IMR-90 (cell line): ENCODE measurements around the gene KRTAP1-5. TPM values are rescaled to one million over a fixed set of nuclear protein-coding genes. Genes with fewer than 3 reads are reported as not detected.
A peak's percentile ranks its signal among the peaks of the same experiment; 100 is the strongest.

Source experiments
- ATAC-seq: fragments of 200-7000 bp; cut with Tn5 transposase; 2 replicates; pipeline ENCODE4 v1.9.1; 2020; ENCODE audit warnings: low read depth, mild to moderate bottlenecking, moderate library complexity
- BruUV-seq: library from RNA; stranded (reverse); fragments of 400-500 nt; replicated peaks from 2 replicates; lab custom pipeline; 2021; lab: Mats Ljungman, UMichigan
- CTCF ChIA-PET: fragments of 300-600 bp; formaldehyde crosslinking; extraction: SDS; loops from one replicate; lab custom pipeline; 2021; ENCODE audit warnings: antibody characterized with exemption; lab: Yijun Ruan, JAX
- POLR2A ChIA-PET: fragments of 300-600 bp; sonication (Branson Sonifier 250); formaldehyde crosslinking; loops from one replicate; lab custom pipeline; 2022; ENCODE audit warnings: antibody characterized with exemption; ENCODE audit not compliant: unreplicated experiment; lab: Charles Lee
- DNase-seq: peaks from one replicate; pipeline ENCODE4 v3.0.0; 2013
- H2AFZ ChIP-seq: replicated peaks from 2 replicates; pipeline ENCODE3; 2013; ENCODE audit warnings: low read length, mild to moderate bottlenecking; ENCODE audit not compliant: poor library complexity
- H2AK5ac ChIP-seq: 2 replicates; pipeline ENCODE4 v1.6.1; 2013; ENCODE audit warnings: low read depth, low read length, inconsistent platforms
- H2AK9ac ChIP-seq: replicated peaks from 2 replicates; pipeline ENCODE3; 2013; ENCODE audit warnings: mild to moderate bottlenecking, low read depth, low read length, moderate library complexity; ENCODE audit not compliant: poor library complexity
- H2BK120ac ChIP-seq: 2 replicates; pipeline ENCODE4 v1.6.1; 2013; ENCODE audit warnings: low read depth, low read length, inconsistent platforms
- H2BK15ac ChIP-seq: 3 replicates; pipeline ENCODE4 v1.6.1; 2013; ENCODE audit warnings: low read depth, low read length, inconsistent platforms
- H2BK20ac ChIP-seq: 2 replicates; pipeline ENCODE4 v1.6.1; 2013; ENCODE audit warnings: low read depth, mild to moderate bottlenecking, inconsistent platforms, low read length, moderate library complexity
- H2BK5ac ChIP-seq: 2 replicates; pipeline ENCODE4 v1.6.1; 2013; ENCODE audit warnings: mild to moderate bottlenecking, low read depth, low read length, inconsistent platforms; ENCODE audit not compliant: poor library complexity, severe bottlenecking
- H3K14ac ChIP-seq: replicated peaks from 2 replicates; pipeline ENCODE4 v1.6.1; 2013; ENCODE audit warnings: low read depth, low read length, inconsistent platforms
- H3K18ac ChIP-seq: 2 replicates; pipeline ENCODE4 v1.6.1; 2013; ENCODE audit warnings: low read depth, low read length, control low read depth
- H3K23ac ChIP-seq: 2 replicates; pipeline ENCODE4 v1.6.1; 2013; ENCODE audit warnings: low read depth, low read length, inconsistent platforms
- H3K27ac ChIP-seq: 2 replicates; pipeline ENCODE4 v1.5.1; 2013; ENCODE audit warnings: mild to moderate bottlenecking, control low read depth, low read length; ENCODE audit not compliant: insufficient read depth
- H3K27me3 ChIP-seq: 2 replicates; pipeline ENCODE4 v1.6.1; 2013; ENCODE audit warnings: low read length; ENCODE audit not compliant: control insufficient read depth, insufficient read depth
- H3K36me3 ChIP-seq: 2 replicates; pipeline ENCODE4 v1.6.1; 2013; ENCODE audit warnings: low read length, mixed read lengths; ENCODE audit not compliant: control insufficient read depth, insufficient read depth
- H3K4ac ChIP-seq: 2 replicates; pipeline ENCODE4 v1.6.1; 2013; ENCODE audit warnings: low read depth, low read length, inconsistent platforms
- H3K4me1 ChIP-seq: 2 replicates; pipeline ENCODE4 v1.6.1; 2013; ENCODE audit warnings: low read length, mixed read lengths; ENCODE audit not compliant: control insufficient read depth, insufficient read depth
- H3K4me2 ChIP-seq: 2 replicates; pipeline ENCODE4 v1.6.1; 2013; ENCODE audit warnings: low read depth, mild to moderate bottlenecking, control low read depth, low read length, moderate library complexity
- H3K4me3 ChIP-seq: 2 replicates; pipeline ENCODE4 v1.5.1; 2013; ENCODE audit warnings: low read depth, mild to moderate bottlenecking, control low read depth, low read length, moderate library complexity; ENCODE audit not compliant: insufficient read depth
- H3K56ac ChIP-seq: 2 replicates; pipeline ENCODE4 v1.6.1; 2013; ENCODE audit warnings: low read length, inconsistent platforms; ENCODE audit not compliant: insufficient read depth; ENCODE audit errors: extremely low read depth
- H3K79me1 ChIP-seq, 2 experiments: 2 replicates each; pipeline ENCODE4 v1.6.1; 2013; ENCODE audit warnings: low read length in 2 of 2, inconsistent platforms in 1 of 2, low read depth in 1 of 2
- H3K9ac ChIP-seq: 2 replicates; pipeline ENCODE4 v1.6.1; 2013; ENCODE audit warnings: low read depth, low read length, control low read depth
- H3K9me1 ChIP-seq: 2 replicates; pipeline ENCODE4 v1.6.1; 2013; ENCODE audit warnings: low read length, inconsistent platforms; ENCODE audit not compliant: insufficient read depth
- H3K9me3 ChIP-seq: 2 replicates; pipeline ENCODE4 v1.6.1; 2013; ENCODE audit warnings: low read length; ENCODE audit not compliant: control insufficient read depth, insufficient read depth
- H4K20me1 ChIP-seq: 2 replicates; pipeline ENCODE4 v1.6.1; 2013; ENCODE audit warnings: low read length, inconsistent platforms; ENCODE audit not compliant: insufficient read depth
- H4K5ac ChIP-seq: 2 replicates; pipeline ENCODE4 v1.6.1; 2013; ENCODE audit warnings: mild to moderate bottlenecking, low read depth, low read length, control low read depth
- H4K8ac ChIP-seq, 2 experiments: 2 replicates each; pipeline ENCODE4 v1.6.1; 2013; ENCODE audit warnings: low read depth in 2 of 2, low read length in 2 of 2, control low read depth in 1 of 2, inconsistent platforms in 1 of 2
- H4K91ac ChIP-seq: 2 replicates; pipeline ENCODE4 v1.6.1; 2013; ENCODE audit warnings: low read depth, low read length, inconsistent platforms; ENCODE audit not compliant: insufficient read depth
- CHD1 ChIP-seq: IDR thresholded peaks from 2 replicates; pipeline ENCODE4 v1.6.1; 2012; ENCODE audit warnings: low read depth, low read length, improper control_type of control experiment
- MAFK ChIP-seq: IDR thresholded peaks from 2 replicates; pipeline ENCODE4 v1.6.1; 2012; ENCODE audit warnings: low read depth, low read length, improper control_type of control experiment
- MXI1 ChIP-seq: IDR thresholded peaks from 2 replicates; pipeline ENCODE4 v1.6.1; 2012; ENCODE audit warnings: low read depth, mild to moderate bottlenecking, low read length, moderate library complexity, borderline replicate concordance
- NFE2L2 ChIP-seq: fragments of 150-350 bp; IDR thresholded peaks from 2 replicates; pipeline ENCODE4 v1.6.1; 2016; ENCODE audit warnings: low read depth, mild to moderate bottlenecking, low read length
- RAD21 ChIP-seq: IDR thresholded peaks from 2 replicates; pipeline ENCODE4 v1.6.1; 2012; ENCODE audit warnings: low read length, improper control_type of control experiment
- RCOR1 ChIP-seq: IDR thresholded peaks from 2 replicates; pipeline ENCODE4 v1.6.1; 2012; ENCODE audit warnings: mild to moderate bottlenecking, low read length, improper control_type of control experiment; ENCODE audit not compliant: insufficient replicate concordance
- RFX5 ChIP-seq: IDR thresholded peaks from 2 replicates; pipeline ENCODE4 v1.8.0; 2012; ENCODE audit warnings: low read depth, mild to moderate bottlenecking, low read length, moderate library complexity
- WGBS, 2 experiments: methylation state at CpG; one replicate each; pipeline versions ENCODE4 v1.1.5 to v1.1.7; 2013; ENCODE audit warnings: missing lambda C conversion rate in 2 of 2; ENCODE audit not compliant: insufficient read length in 1 of 2; ENCODE audit errors: extremely low coverage in 2 of 2; 5-methylcytosine and 5-hydroxymethylcytosine counted together
- dilution Hi-C: fragments of 300-500 bp; cut with HindIII; formaldehyde crosslinking; loops from one replicate; pipeline ENCODE4 v1.14.3; 2018; ENCODE audit warnings: low sequenced_read_pairs; ENCODE audit not compliant: unreplicated experiment
- in situ Hi-C: fragments of 300-500 bp; cut with MboI; formaldehyde crosslinking; loops from 3 replicates; pipeline ENCODE4 v1.14.3; 2019; ENCODE audit warnings: low sequenced_read_pairs, inconsistent platforms, mixed read lengths
- intact Hi-C: fragments of 100-400 bp; cut with micrococcal nuclease; formaldehyde crosslinking; loops from 2 replicates; pipeline ENCODE4 v1.10.0; 2022
- polyA plus RNA-seq, 3 experiments: library from polyadenylated mRNA; depleted of rRNA; stranded (reverse); fragments of >200 nt; gene quantifications; 2 replicates each; pipeline ENCODE4 v1.2.3, GENCODE V29; 2012; ENCODE audit warnings: low replicate concordance in 1 of 3
- total RNA-seq: library from RNA; depleted of rRNA; stranded (reverse); fragments of >200 nt; gene quantifications from 2 replicates; pipeline ENCODE4 v1.2.3, GENCODE V29; 2012
- TF ChIP-seq, protein P1 (sequence below): conservative IDR thresholded peaks from 2 replicates; pipeline ENCODE4 v1.5.1; 2012; ENCODE audit warnings: mild to moderate bottlenecking, low read depth, low read length, improper control_type of control experiment

KRTAP1-5 gene
- total and polyA plus RNA-seq, 2 of the 4 experiments (the other 2 are of a cell fraction) = 27.0 to 34.8 TPM

DNA sequence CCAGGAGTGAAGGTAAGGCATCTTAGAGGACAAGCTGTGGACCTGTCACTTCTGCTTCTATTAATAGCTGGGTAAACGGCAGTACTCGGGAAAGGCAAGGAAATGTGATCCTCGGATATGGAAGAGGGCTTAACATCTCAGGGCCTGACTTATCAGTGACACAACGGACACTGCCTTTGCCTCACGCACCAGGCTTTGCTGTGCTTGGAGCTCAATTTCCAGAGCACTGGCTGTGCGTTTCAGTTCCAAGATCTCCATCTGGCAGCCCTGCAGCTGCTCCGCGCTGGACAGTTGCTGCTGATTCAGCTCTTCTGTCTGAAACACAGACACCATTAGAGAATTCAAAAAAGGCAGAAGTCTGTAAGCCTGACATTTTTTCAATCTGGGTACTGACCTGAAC, 46.4 kb downstream of the KRTAP1-5 start:
- Histone ChIP-seq H4K20me1 (no peaks in the 10 kb centered on the region), H3K23ac (peak overlapping the region; percentile 10; the same call in 1 of the 2 replicates), H2BK20ac (0 out of 2 replicates have a peak overlapping the region, but pooled peaks have one; percentile 2), H2AK9ac (no peak overlapping the region), H4K8ac (no peak overlapping the region), H4K91ac (peak overlapping the region; percentile 29), H3K27ac (no peak overlapping the region), H3K4me3 (no peak overlapping the region), H3K4me2 (peak overlapping the region; percentile 59), H3K56ac (no peak overlapping the region), H3K27me3 (no peaks in the 10 kb centered on the region), H2BK120ac (peak overlapping the region; percentile 50; the same call in 1 of the 2 replicates), H3K18ac (no peak overlapping the region), H4K5ac (no peak overlapping the region), H2AK5ac (no peak overlapping the region; the same call in 1 of the 2 replicates), H3K36me3 (no peaks in the 10 kb centered on the region), H3K9me3 (no peaks in the 10 kb centered on the region), H3K4ac (peak overlapping the region; percentile 3; the same call in 1 of the 2 replicates), H3K79me1 (no peaks in the 10 kb centered on the region), H3K14ac (peak overlapping the region; percentile 28; the same call in 1 of the 2 replicates), H2AFZ (peak overlapping the region; percentile 75), H2BK15ac (no peak overlapping the region; the same call in 2 of the 3 replicates), H2BK5ac (no peak overlapping the region), H3K9me1 (no peaks in the 10 kb centered on the region), H3K4me1 (peaks cover 5% of the 10 kb centered on the region), H3K9ac (no peak overlapping the region)
- WGBS, 2 experiments = 18% methylated on average over 2 of the region's 8 CpGs; no CpG with 5 or more reads in 1 of the 2 experiments
- CTCF ChIA-PET = interaction anchor here (0.9 kb wide), 1 partner anchor 44 kb away, joined by 3 read pairs; no protein-coding TSS in a partner anchor
- no TSS peak for BruUV-seq
- intact Hi-C loops = no loop called here
- TF ChIP-seq RAD21 (no peak), MXI1 (no peak), CHD1 (no peak), RCOR1 (no peak), NFE2L2 (no peak), RFX5 (no peak), MAFK (peak; percentile 77)
- TF ChIP-seq, protein P1, sequence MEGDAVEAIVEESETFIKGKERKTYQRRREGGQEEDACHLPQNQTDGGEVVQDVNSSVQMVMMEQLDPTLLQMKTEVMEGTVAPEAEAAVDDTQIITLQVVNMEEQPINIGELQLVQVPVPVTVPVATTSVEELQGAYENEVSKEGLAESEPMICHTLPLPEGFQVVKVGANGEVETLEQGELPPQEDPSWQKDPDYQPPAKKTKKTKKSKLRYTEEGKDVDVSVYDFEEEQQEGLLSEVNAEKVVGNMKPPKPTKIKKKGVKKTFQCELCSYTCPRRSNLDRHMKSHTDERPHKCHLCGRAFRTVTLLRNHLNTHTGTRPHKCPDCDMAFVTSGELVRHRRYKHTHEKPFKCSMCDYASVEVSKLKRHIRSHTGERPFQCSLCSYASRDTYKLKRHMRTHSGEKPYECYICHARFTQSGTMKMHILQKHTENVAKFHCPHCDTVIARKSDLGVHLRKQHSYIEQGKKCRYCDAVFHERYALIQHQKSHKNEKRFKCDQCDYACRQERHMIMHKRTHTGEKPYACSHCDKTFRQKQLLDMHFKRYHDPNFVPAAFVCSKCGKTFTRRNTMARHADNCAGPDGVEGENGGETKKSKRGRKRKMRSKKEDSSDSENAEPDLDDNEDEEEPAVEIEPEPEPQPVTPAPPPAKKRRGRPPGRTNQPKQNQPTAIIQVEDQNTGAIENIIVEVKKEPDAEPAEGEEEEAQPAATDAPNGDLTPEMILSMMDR = no peak
- dilution Hi-C loops = no loop called here
- peak; percentile 66 for ATAC-seq
- DNase-seq = peak; percentile 63
- POLR2A ChIA-PET = interaction anchor here (0.6 kb wide), 1 partner anchor 35 kb away, joined by 4 read pairs; no protein-coding TSS in a partner anchor
- in situ Hi-C loops = no loop called here
